ENCODE measurements around the gene AADACL4. TPM values are rescaled to one million over a fixed set of nuclear protein-coding genes. Genes with fewer than 3 reads are reported as not detected.

AADACL4 gene
- total and polyA plus RNA-seq, 9 of the 15 experiments (the other 6 are each of a cell fraction or from before 2014, with no cell fraction given), result not detected

GRCh38 chr1:12714710-12715475 is 71.0 kb downstream of the AADACL4 start:
- Histone ChIP-seq H3K27me3 (ENCODE audit: control insufficient read depth in 2 of 2, insufficient read depth in 2 of 2, low read length in 2 of 2) (peaks cover 14 to 31% of the 10 kb centered on the region in 2 experiments), H3K27ac (ENCODE audit: extremely low read depth, low read depth, low read length) (no peak overlapping the region), H4K20me1 (replicated peaks; ENCODE audit: control insufficient read depth, insufficient read depth, low read length) (no peaks in the 10 kb centered on the region), H3K79me2 (ENCODE audit: control insufficient read depth, insufficient read depth, low read length) (no peaks in the 10 kb centered on the region), H3K9me1 (ENCODE audit: control insufficient read depth, insufficient read depth, low read length) (no peaks in the 10 kb centered on the region), H3K36me3 (ENCODE audit: control insufficient read depth, insufficient read depth, low read length) (no peaks in the 10 kb centered on the region), H3K4me2 (ENCODE audit: insufficient read depth, low read length) (no peak overlapping the region), H3K9ac (ENCODE audit: insufficient read depth in 1 of 2, low read depth in 2 of 2, low read length in 2 of 2) (no peak overlapping the region), H2AFZ (ENCODE audit: low read depth, low read length) (no peak overlapping the region), H3K9me3 (replicated peaks; ENCODE audit: control insufficient read depth, insufficient read depth, low read depth, low read length) (no peaks in the 10 kb centered on the region), H3K4me1 (replicated peaks in 1 of 2; ENCODE audit: control insufficient read depth in 2 of 2, insufficient read depth in 2 of 2, low read length in 2 of 2) (no peaks in the 10 kb centered on the region), H3K4me3 (no peak overlapping the region)
- TF ChIP-seq RBM25 (IDR thresholded peaks at IDR 0.05; ENCODE audit: low read depth, low read length, severe bottlenecking) (peak; percentile 19), CEBPG (CRISPR knock-in tag; IDR thresholded peaks at IDR 0.05) (no peak), CEBPG (tag; conservative IDR thresholded peaks at IDR 0.05 in 1 of 2, IDR thresholded peaks at IDR 0.05 in 1 of 2) (0 out of 4 replicates have a peak, but pooled peaks of 1 of the 2 experiments have one; percentile 9)
- TF ChIP-seq, protein P1, sequence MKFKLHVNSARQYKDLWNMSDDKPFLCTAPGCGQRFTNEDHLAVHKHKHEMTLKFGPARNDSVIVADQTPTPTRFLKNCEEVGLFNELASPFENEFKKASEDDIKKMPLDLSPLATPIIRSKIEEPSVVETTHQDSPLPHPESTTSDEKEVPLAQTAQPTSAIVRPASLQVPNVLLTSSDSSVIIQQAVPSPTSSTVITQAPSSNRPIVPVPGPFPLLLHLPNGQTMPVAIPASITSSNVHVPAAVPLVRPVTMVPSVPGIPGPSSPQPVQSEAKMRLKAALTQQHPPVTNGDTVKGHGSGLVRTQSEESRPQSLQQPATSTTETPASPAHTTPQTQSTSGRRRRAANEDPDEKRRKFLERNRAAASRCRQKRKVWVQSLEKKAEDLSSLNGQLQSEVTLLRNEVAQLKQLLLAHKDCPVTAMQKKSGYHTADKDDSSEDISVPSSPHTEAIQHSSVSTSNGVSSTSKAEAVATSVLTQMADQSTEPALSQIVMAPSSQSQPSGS (CRISPR knock-in tag; IDR thresholded peaks at IDR 0.05), result no peak
- DNase-seq (ENCODE audit: extremely low read depth in 1 of 4, low spot score in 3 of 4) (no peak), ATAC-seq (no peak), FAIRE-seq (no peak)
- ChIA-PET CTCF (ENCODE audit: low intra/inter-chr PET ratio) (no interaction called here), POLR2A (no interaction called here)
- BruUV-seq (replicated peaks), result no TSS peak
- in situ Hi-C loops (cut with MboI) (no loop called here), intact Hi-C loops (cut with micrococcal nuclease) (no loop called here)
- WGBS (ENCODE audit: insufficient coverage, low coverage, missing lambda C conversion rate), result 4% methylated on average over 3 of the region's 3 CpGs

Data from K562 (cell line).